Measurements from ENCODE around the gene LARGE1. TPM values are rescaled to one million over a fixed set of nuclear protein-coding genes. Genes with fewer than 3 reads are reported as not detected.
"Not testable (repeated sequence)": the region's sequence is repeated elsewhere in the genome, so short reads cannot be mapped to it uniquely, and the experiment has no call there.

LARGE1 gene
- polyA plus RNA-seq, 6 donors from 2014 or later: 3.6 to 9.5 (median 5.6) TPM

GRCh38 chr22:33380789-33381530 is 539.3 kb downstream of the LARGE1 start:
- Mint-ChIP-seq H3K27me3 (peaks cover 0 to 4% (median 0%) of the 10 kb centered on the region in 3 donors), H3K4me3 (no peak overlapping the region), H3K9me3 (peaks cover 9 to 29% (median 16%) of the 10 kb centered on the region in 7 donors), H3K36me3 (peaks cover 45 to 67% of the 10 kb centered on the region in 2 donors), H3K27ac (peak overlapping the region in 2 of 6 donors; percentile 19 to 58), H3K4me1 (no peaks in the 10 kb centered on the region)
- DNase-seq (no peak), ATAC-seq (ENCODE audit: low read depth in 2 of 2) (no peak)

- no peaks in the 10 kb centered on the region for H3K4me1 Mint-ChIP-seq
- H3K36me3 Mint-ChIP-seq: peaks cover 45 to 67% of the 10 kb centered on the region in 2 donors
Measured at GRCh38 chr22:33379836-33380235, 540.4 kb downstream of the LARGE1 start.

DNA sequence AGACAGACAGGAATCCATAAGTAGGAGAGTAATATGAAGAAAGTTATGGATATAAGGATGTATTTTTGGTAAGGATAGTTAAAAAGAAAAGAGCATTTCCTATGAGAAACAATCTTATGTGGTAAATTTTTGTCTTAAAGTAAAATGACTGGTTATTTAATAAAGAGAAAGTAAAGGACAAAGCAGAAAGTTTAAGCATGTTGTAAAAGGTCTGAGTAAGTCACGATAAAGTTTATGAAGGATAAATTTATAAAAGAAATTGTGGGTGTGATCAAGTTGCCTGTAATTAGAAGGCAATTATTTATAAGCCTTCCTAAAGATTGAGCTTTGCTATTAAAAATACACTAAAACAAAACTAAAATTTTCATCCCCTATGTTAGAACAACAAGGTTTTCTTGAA is 547.4 kb downstream of the LARGE1 start:
- Mint-ChIP-seq H3K4me1 (no peaks in the 10 kb centered on the region), H3K27ac (peak overlapping the region in 1 of 6 donors; percentile 59), H3K36me3 (peaks cover 26 to 32% of the 10 kb centered on the region in 2 donors), H3K9me3 (peaks cover 3 to 23% (median 8%) of the 10 kb centered on the region in 7 donors), H3K27me3 (no peaks in the 10 kb centered on the region), H3K4me3 (no peak overlapping the region)
- DNase-seq (no peak), ATAC-seq (ENCODE audit: low read depth in 2 of 2) (no peak)

More at GRCh38 chr22:33379836-33380235, 540.4 kb downstream of the LARGE1 start:
- ATAC-seq (ENCODE audit: low read depth in 2 of 2): no peak
- Mint-ChIP-seq H3K9me3 (peaks cover 9 to 29% (median 16%) of the 10 kb centered on the region in 7 donors), H3K4me3 (no peak overlapping the region), H3K27me3 (peaks cover 0 to 4% (median 0%) of the 10 kb centered on the region in 3 donors), H3K27ac (no peak overlapping the region)
- DNase-seq: no peak

GRCh38 chr22:33363256-33363655 is 557.0 kb downstream of the LARGE1 start:
- DNase-seq; H3K27me3 Mint-ChIP-seq; ATAC-seq (ENCODE audit: low read depth in 2 of 2); H3K9me3 Mint-ChIP-seq: not testable (repeated sequence)
- peak overlapping the region in 1 of 6 donors; percentile 44 for H3K27ac Mint-ChIP-seq
- peak overlapping the region in 1 of 8 donors; percentile 14 for H3K4me3 Mint-ChIP-seq
- peaks cover 7 to 18% (median 11%) of the 10 kb centered on the region in 3 donors for H3K4me1 Mint-ChIP-seq
- H3K36me3 Mint-ChIP-seq: peaks cover 7 to 26% of the 10 kb centered on the region in 2 donors

- peaks cover 7 to 18% (median 11%) of the 10 kb centered on the region in 3 donors for H3K4me1 Mint-ChIP-seq
Measured at GRCh38 chr22:33362702-33363101, 557.6 kb downstream of the LARGE1 start.

DNA sequence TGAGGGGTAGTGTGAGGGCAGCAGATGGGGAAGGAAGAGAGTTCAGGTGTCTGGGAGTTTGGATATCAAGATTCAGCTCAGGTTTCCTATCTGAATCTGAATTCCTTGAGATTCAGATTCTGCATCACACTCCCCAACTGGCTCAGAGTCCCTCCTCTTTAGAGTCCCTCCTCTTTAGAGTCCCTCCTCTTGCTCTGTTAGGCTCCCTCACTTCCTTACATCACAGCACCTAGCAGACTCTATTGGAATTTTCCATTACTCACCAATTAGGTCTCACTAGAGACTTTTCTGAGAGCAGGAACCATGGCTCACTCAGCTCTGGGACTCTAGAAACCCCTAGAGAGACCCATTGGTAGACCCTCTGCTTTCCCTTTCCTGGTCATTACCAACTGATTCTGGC is 558.7 kb downstream of the LARGE1 start:
- ATAC-seq (ENCODE audit: low read depth in 2 of 2) (no peak), DNase-seq (no peak)
- Mint-ChIP-seq H3K4me3 (no peak overlapping the region), H3K4me1 (peaks cover 7 to 18% (median 11%) of the 10 kb centered on the region in 3 donors), H3K9me3 (peaks cover 0 to 1% (median 0%) of the 10 kb centered on the region in 7 donors), H3K27me3 (no peaks in the 10 kb centered on the region), H3K27ac (peak overlapping the region in 3 of 6 donors; percentile 28 to 74 (median 41)), H3K36me3 (peaks cover 7 to 25% of the 10 kb centered on the region in 2 donors)

More at GRCh38 chr22:33362702-33363101, 557.6 kb downstream of the LARGE1 start:
- Mint-ChIP-seq H3K36me3 (peaks cover 7 to 30% of the 10 kb centered on the region in 2 donors), H3K9me3 (peaks cover 0 to 1% (median 0%) of the 10 kb centered on the region in 7 donors), H3K4me3 (no peak overlapping the region), H3K27ac (peak overlapping the region in 2 of 6 donors; percentile 44 to 51), H3K27me3 (no peaks in the 10 kb centered on the region)
- DNase-seq: no peak
- ATAC-seq (ENCODE audit: low read depth in 2 of 2): no peak

GRCh38 chr22:33357981-33358399 is 562.3 kb downstream of the LARGE1 start:
- H3K4me3 Mint-ChIP-seq: no peak overlapping the region
- peaks cover 5 to 14% (median 11%) of the 10 kb centered on the region in 3 donors for H3K4me1 Mint-ChIP-seq
- peaks cover 0 to 2% (median 0%) of the 10 kb centered on the region in 7 donors for H3K9me3 Mint-ChIP-seq
- DNase-seq (no peak), ATAC-seq (ENCODE audit: low read depth in 2 of 2) (no peak)
- no peaks in the 10 kb centered on the region for H3K27me3 Mint-ChIP-seq
- H3K27ac Mint-ChIP-seq: peak overlapping the region in 1 of 6 donors; percentile 57
- peaks cover 11% of the 10 kb centered on the region in 2 donors for H3K36me3 Mint-ChIP-seq

GRCh38 chr22:33354928-33355327 is 565.3 kb downstream of the LARGE1 start:
- H3K27me3 Mint-ChIP-seq: peaks cover 0 to 5% (median 0%) of the 10 kb centered on the region in 3 donors
- peaks cover 0 to 8% (median under 1%) of the 10 kb centered on the region in 3 donors for H3K4me1 Mint-ChIP-seq
- peaks cover 0 to 6% (median 1%) of the 10 kb centered on the region in 7 donors for H3K9me3 Mint-ChIP-seq
- ATAC-seq (ENCODE audit: low read depth in 2 of 2): no peak
- H3K4me3 Mint-ChIP-seq: no peak overlapping the region
- peaks cover 15 to 21% of the 10 kb centered on the region in 2 donors for H3K36me3 Mint-ChIP-seq
- no peak overlapping the region for H3K27ac Mint-ChIP-seq
- DNase-seq: no peak

DNA sequence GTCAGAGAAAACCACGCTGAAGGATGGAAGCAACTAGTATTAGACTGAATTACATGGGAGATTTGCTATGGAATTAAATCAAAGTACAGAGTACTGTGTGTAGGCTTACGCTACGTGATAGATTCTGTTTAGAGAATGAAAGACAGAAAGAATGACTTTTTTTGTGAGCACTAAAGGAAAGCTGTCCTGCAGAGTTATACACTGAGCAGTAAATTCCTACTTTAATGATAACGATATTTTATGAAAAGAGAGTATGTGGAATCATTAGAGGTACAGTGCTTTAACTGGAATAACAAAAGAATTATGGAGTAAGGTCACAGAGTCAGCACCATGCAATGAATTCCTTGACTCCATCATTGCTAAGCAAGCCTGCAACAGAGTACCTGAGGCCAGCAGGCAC is 566.8 kb downstream of the LARGE1 start:
- DNase-seq: no peak
- H3K27ac Mint-ChIP-seq: no peak overlapping the region
- H3K4me1 Mint-ChIP-seq: peaks cover 0 to 11% (median 0%) of the 10 kb centered on the region in 3 donors
- ATAC-seq (ENCODE audit: low read depth in 2 of 2): no peak
- H3K4me3 Mint-ChIP-seq: no peak overlapping the region
- H3K9me3 Mint-ChIP-seq: peaks cover 0 to 8% (median 2%) of the 10 kb centered on the region in 7 donors
- H3K27me3 Mint-ChIP-seq: peaks cover 0 to 5% (median 0%) of the 10 kb centered on the region in 3 donors
- peaks cover 20 to 33% of the 10 kb centered on the region in 2 donors for H3K36me3 Mint-ChIP-seq

DNA sequence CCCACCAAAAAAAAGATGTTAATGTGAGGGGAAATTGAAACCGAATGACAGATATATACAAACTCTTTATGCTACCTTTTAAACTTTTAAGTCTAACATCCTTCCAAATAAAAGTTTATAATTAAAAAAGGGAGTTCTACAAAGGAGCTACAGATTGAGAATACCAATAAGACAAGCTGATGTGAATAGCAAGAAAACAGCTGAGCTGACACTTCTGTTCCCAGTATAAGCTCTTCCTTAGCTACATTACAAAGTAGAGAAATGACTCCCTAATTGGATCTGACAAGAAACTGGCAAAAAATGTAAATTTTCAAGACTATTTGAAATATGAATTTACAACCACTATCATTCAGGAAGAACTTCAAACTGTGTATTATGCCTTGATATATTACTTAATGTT is 567.5 kb downstream of the LARGE1 start:
- H3K27me3 Mint-ChIP-seq: peaks cover 0 to 6% (median 0%) of the 10 kb centered on the region in 3 donors
- ATAC-seq (ENCODE audit: low read depth in 2 of 2) (no peak), DNase-seq (no peak)
- H3K4me3 Mint-ChIP-seq: no peak overlapping the region
- peaks cover 0 to 11% (median 0%) of the 10 kb centered on the region in 3 donors for H3K4me1 Mint-ChIP-seq
- peaks cover 0 to 8% (median 2%) of the 10 kb centered on the region in 7 donors for H3K9me3 Mint-ChIP-seq
- peaks cover 16 to 33% of the 10 kb centered on the region in 2 donors for H3K36me3 Mint-ChIP-seq
- no peak overlapping the region for H3K27ac Mint-ChIP-seq

- ATAC-seq (ENCODE audit: low read depth in 2 of 2) (no peak), DNase-seq (no peak)
- Mint-ChIP-seq H3K9me3 (peaks cover 0 to 8% (median 2%) of the 10 kb centered on the region in 7 donors), H3K27me3 (peaks cover 0 to 10% (median 0%) of the 10 kb centered on the region in 3 donors), H3K4me3 (no peak overlapping the region), H3K27ac (no peak overlapping the region), H3K36me3 (peaks cover 27 to 42% of the 10 kb centered on the region in 2 donors), H3K4me1 (peaks cover 0 to 11% (median 4%) of the 10 kb centered on the region in 3 donors)
Measured at GRCh38 chr22:33350961-33351360, 569.3 kb downstream of the LARGE1 start.

DNA sequence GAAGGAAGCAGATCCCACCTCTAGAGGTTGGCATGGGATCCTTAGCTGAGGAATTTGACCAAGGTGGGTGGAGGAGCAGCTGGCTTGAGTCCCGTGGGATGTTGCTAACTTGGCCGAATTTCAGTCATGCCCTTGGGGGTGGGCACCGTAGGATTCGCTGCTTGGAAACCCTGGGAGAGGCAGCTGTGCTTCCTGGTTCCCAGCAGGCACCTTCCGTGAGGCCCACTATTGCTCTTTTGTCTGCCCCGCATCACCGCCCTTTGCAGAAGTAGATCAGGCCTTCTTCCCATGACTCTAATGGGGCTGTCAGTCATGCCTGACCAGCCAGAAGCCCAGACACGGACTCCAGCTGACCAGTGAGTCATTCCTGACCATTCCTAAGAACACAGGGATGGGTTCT is 569.8 kb downstream of the LARGE1 start:
- Mint-ChIP-seq H3K27me3 (peaks cover 0 to 10% (median 0%) of the 10 kb centered on the region in 3 donors), H3K36me3 (peaks cover 28 to 39% of the 10 kb centered on the region in 2 donors), H3K4me3 (peak overlapping the region in 1 of 8 donors; percentile 48), H3K9me3 (peaks cover 0 to 8% (median 2%) of the 10 kb centered on the region in 7 donors), H3K27ac (peak overlapping the region in 1 of 6 donors; percentile 34), H3K4me1 (peaks cover 0 to 11% (median 4%) of the 10 kb centered on the region in 3 donors)
- DNase-seq: no peak
- ATAC-seq (ENCODE audit: low read depth in 2 of 2): no peak

DNA sequence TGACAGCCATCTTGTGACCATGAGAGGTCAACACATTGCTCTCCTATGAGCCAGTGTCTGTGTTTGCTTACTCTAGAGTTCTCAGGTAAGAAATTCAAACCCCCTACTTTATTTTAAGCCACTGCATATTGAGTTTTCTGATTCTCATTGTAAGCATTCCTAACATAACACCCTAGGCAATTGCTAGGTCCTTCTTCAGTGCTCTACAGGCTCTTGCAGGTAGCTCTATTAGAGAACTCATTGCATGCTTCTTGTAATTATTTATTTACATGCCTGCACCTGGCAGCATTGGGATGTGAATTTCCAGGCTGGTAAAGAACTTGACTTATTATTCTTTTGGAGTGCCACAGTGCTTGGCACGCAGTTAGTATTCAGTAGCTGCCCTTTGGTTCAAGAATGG is 573.3 kb downstream of the LARGE1 start:
- H3K36me3 Mint-ChIP-seq: peaks cover 36 to 39% of the 10 kb centered on the region in 2 donors
- no peak overlapping the region for H3K4me3 Mint-ChIP-seq
- peaks cover 0 to 11% (median 4%) of the 10 kb centered on the region in 3 donors for H3K4me1 Mint-ChIP-seq
- H3K27me3 Mint-ChIP-seq: peaks cover 0 to 10% (median 0%) of the 10 kb centered on the region in 3 donors
- no peak for DNase-seq
- no peak for ATAC-seq (ENCODE audit: low read depth in 2 of 2)
- H3K27ac Mint-ChIP-seq: no peak overlapping the region
- H3K9me3 Mint-ChIP-seq: peaks cover 0 to 7% (median 2%) of the 10 kb centered on the region in 7 donors
